ENCODE data around the gene CCDC43.
"Not testable (repeated sequence)": the region's sequence is repeated elsewhere in the genome, so short reads cannot be mapped to it uniquely, and the experiment has no call there.

The CCDC43 gene

DNA sequence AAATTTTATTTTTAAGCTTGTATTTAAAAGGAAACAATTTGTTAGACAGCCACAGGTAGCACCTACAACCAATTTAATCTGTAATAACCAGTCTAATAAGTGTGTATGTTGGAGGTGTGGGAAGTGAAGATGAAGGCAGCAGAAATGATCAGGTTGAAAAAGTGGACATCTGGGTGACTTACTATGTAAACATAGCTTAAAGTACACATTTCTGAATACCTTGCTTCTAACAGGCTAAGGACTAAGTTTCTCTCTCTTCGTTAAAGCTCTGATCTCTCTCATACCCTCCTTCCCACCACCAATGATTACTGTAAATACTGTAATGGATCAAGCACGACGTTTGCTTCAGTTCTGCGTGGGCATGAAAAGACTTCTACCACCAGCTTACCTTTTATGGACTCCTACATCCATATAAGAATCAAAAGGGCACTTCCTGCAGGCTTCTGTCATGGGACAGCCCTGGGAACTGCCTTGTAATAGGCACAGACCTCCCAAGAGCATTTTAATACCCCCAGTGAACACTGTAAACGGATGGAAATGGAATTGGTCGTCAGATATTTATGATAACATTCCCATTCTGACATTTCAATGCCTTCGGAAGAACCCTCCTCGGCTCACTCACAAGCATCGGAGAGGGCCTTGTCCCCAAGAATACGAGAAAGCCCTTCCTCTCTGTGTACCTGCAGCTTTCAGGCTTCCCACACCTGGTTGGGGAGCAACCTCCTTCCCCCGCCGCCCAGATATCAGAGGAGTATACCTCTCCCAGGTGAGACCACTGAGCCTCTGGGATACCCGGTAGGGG is 700 bp downstream of the CCDC43 start:
- no peak for DNase-seq (ENCODE audit: low read depth, low spot score)
- in situ Hi-C loops (cut with HindIII; ENCODE audit: low sequenced_read_pairs), result no loop called here
- TF ChIP-seq, protein P1, sequence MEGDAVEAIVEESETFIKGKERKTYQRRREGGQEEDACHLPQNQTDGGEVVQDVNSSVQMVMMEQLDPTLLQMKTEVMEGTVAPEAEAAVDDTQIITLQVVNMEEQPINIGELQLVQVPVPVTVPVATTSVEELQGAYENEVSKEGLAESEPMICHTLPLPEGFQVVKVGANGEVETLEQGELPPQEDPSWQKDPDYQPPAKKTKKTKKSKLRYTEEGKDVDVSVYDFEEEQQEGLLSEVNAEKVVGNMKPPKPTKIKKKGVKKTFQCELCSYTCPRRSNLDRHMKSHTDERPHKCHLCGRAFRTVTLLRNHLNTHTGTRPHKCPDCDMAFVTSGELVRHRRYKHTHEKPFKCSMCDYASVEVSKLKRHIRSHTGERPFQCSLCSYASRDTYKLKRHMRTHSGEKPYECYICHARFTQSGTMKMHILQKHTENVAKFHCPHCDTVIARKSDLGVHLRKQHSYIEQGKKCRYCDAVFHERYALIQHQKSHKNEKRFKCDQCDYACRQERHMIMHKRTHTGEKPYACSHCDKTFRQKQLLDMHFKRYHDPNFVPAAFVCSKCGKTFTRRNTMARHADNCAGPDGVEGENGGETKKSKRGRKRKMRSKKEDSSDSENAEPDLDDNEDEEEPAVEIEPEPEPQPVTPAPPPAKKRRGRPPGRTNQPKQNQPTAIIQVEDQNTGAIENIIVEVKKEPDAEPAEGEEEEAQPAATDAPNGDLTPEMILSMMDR (IDR thresholded peaks at IDR 0.05; ENCODE audit: low read depth, low read length), result no peak
- H3K4me3 ChIP-seq (ENCODE audit: low read depth, low read length), result peak overlapping the region; percentile 95

DNA sequence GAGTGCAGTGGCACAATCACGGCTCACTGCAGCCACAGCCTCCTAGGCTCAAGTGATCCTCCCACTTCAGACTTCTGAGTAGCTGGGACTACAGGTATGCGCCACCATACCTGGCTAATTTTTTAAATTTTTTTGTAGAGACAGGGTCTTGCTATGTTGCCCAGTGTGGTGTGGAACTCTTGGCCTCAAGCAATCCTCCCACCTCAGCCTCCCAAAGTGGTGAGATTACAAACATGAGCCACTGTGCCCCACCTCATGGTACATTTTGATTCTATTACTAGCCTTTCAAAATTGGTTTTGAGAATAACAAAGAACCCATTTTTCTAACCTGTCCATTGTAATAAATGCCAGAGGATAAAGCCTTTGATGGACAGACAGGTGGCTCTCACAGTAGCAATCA is 1.4 kb downstream of the CCDC43 start:
- no peak overlapping the region for H3K4me3 ChIP-seq (ENCODE audit: low read depth, low read length)
- TF ChIP-seq, protein P1 (IDR thresholded peaks at IDR 0.05; ENCODE audit: low read depth, low read length), result no peak
- no peak for DNase-seq (ENCODE audit: low read depth, low spot score)
- in situ Hi-C loops (cut with HindIII; ENCODE audit: low sequenced_read_pairs), result no loop called here

DNA sequence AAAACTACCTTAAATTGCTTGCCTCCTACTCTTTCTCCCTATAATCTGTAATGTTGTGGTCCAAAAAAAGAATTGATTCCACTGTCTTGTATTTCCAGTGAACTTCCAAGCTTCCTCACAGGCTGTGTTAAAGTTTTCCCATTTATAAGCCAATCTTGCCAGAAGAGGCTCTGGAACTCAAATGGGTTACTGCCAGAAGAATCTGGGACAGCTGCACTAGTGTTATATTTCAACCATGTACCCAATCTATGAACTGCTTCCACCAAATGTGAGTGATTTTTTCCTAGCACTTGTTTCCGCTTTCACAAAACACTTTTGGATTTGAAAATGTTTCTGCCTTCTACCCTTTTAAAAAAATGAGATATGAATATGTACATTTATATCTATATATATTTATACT is 1.8 kb downstream of the CCDC43 start:
- in situ Hi-C loops (cut with HindIII; ENCODE audit: low sequenced_read_pairs), result no loop called here
- TF ChIP-seq, protein P1 (IDR thresholded peaks at IDR 0.05; ENCODE audit: low read depth, low read length), result no peak

DNA sequence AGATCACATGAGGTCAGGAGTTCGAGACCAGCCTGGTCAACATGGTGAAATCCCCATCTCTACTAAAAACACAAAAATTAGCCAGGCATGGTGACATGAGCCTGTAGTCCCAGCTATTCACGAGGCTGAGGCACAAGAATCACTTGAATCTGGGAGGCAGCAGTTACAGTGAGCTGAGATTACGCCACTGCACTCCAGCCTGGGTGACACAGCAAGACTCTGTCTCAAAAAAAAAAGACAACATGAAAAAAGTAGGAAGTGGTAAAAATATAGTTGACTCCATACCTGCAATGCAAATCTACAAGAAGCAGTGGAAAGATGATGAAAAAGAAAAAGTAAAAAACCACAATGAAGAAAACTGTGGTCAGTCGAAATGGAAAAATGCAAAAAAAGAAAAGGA is 6.3 kb downstream of the CCDC43 start:
- in situ Hi-C loops (cut with HindIII; ENCODE audit: low sequenced_read_pairs); DNase-seq (ENCODE audit: low read depth, low spot score); H3K4me3 ChIP-seq (ENCODE audit: low read depth, low read length): not testable (repeated sequence)

More for the DNA sequence above, 1.8 kb downstream of the CCDC43 start:
- DNase-seq (ENCODE audit: low read depth, low spot score), result no peak
- no peak overlapping the region for H3K4me3 ChIP-seq (ENCODE audit: low read depth, low read length)

DNA sequence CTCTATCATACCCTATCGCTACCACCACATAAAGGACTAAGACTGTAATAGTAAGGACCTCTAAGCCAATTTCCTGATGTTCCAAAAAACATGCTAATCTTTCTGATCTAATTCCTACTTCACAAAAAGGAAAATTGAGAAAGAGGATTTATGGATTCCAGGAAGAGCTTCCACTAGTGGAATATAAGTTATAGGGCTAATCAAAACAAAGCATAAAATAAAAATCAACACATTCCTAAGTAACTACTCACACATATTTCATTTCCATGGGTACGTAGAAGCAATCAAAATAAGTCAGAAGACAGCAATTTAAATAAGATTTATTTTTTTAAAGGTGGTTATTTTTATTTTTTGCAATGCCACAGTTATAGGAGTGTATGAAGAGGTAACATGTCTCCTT is 12.4 kb downstream of the CCDC43 start:
- peak; percentile 22 for DNase-seq (ENCODE audit: low read depth, low spot score)
- in situ Hi-C loops (cut with HindIII; ENCODE audit: low sequenced_read_pairs), result no loop called here

DNA sequence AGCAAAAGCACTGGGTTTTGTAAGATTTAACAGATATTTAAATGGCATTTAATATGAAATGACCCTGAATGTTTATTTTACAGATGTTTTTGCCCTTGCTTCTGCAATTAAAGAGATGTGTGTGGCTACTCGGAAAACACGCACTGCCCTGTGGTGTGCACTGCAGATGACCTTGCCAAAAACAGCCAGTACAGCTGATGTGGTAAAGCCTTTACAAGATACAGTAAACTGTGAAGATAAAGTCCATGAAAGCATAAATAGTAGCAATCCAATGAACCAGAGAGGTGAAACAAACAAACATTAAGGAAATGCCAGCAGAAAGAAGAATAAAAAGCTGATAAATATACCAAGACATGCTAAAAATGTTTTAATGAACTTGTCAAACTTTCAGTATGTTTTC is 15.7 kb downstream of the CCDC43 start:
- TF ChIP-seq, protein P1 (IDR thresholded peaks at IDR 0.05; ENCODE audit: low read depth, low read length), result no peak
- DNase-seq (ENCODE audit: low read depth, low spot score), result no peak
- in situ Hi-C loops (cut with HindIII; ENCODE audit: low sequenced_read_pairs), result no loop called here
- no peak overlapping the region for H3K4me3 ChIP-seq (ENCODE audit: low read depth, low read length)

More for the DNA sequence above, 12.4 kb downstream of the CCDC43 start:
- H3K4me3 ChIP-seq (ENCODE audit: low read depth, low read length), result no peak overlapping the region
- TF ChIP-seq, protein P1 (IDR thresholded peaks at IDR 0.05; ENCODE audit: low read depth, low read length), result no peak

DNA sequence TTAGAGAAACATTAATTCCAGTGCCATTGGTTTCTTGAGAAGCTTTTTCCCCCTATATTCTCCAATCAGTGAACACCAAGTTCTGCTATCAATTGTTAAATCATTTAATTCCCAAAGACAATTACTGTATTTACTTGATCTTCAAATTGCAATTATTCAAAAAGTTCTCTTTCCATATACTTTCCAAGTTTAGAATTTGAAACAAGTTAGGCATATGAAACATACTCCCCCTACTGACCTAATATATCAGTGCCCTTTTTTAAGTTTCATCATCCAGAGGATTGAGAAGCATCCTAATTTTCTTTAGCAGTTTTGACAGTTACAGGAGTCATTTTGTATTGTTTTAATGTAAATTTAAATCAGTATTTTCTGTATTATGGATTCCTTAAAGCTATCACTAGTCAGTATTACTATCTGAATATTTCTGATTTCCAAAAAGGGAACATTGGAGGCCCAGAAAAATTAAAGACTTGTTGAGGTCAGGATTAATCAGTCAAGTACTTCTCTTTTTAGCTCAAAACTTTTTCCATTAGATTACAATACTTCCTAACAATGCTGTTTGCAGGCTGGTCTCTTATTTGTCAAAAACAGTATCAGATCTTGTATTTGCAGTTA is 17.0 kb downstream of the CCDC43 start:
- DNase-seq (ENCODE audit: low read depth, low spot score), result peak; percentile 52
- H3K4me3 ChIP-seq (ENCODE audit: low read depth, low read length), result no peak overlapping the region
- TF ChIP-seq, protein P1 (IDR thresholded peaks at IDR 0.05; ENCODE audit: low read depth, low read length), result peak; percentile 63
- in situ Hi-C loops (cut with HindIII; ENCODE audit: low sequenced_read_pairs), result no loop called here
